Neural cell (in vitro differentiated cells): ENCODE results near the gene AMIGO2.

Experiments
- CTCF ChIP-seq: fragments of 450-650 bp; IDR thresholded peaks from 2 replicates; pipeline ENCODE4 v1.5.1; 2014; ENCODE audit warnings: antibody characterized with exemption, mild to moderate bottlenecking, moderate library complexity; ENCODE audit not compliant: poor library complexity, severe bottlenecking
- POLR2AphosphoS5 ChIP-seq: IDR thresholded peaks from 2 replicates; pipeline ENCODE4 v1.6.1; 2012
- RAD21 ChIP-seq: fragments of 450-650 bp; conservative IDR thresholded peaks from 2 replicates; pipeline ENCODE4 v1.6.1; 2014; ENCODE audit warnings: antibody characterized with exemption, mild to moderate bottlenecking, moderate library complexity
- REST ChIP-seq: IDR thresholded peaks from 2 replicates; pipeline ENCODE4 v1.6.1; 2012; ENCODE audit warnings: borderline replicate concordance

DNA sequence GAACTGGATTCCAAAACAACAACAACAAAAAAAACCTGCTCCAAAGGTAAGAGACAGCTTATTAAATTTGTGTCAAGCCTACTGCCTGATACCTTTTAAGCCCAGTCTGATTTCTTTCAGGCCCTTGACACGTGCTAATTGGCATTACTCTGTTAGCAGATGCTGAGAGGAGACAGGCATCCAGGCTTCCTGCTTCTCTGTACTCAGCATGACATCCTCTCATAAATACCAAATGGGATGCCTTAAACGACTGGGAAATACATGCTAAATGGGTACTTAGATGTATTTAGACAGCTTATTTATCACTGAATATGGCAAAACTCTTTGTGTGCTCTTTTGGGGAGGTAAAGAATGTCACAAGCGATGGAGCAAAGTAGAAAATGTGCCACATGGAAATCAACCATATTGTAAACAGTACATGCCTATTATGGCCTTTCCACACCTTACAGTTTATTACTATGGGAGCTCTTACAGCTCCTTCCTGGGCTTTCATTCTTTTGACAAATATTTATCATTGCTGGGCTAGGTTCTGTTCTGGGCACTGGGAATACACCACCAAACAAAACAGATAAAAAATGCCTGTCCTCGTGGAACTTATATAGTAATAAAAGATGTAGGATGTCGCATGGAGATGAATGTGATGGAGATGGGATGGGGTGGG is 11.9 kb downstream of the AMIGO2 start:
- TF ChIP-seq POLR2AphosphoS5 (peak; percentile 63), REST (peak; percentile 75), CTCF (no peak), RAD21 (no peak)
